Left hindlimb (tissue), 1 donor: ENCODE results near the gene HIRA.

ENCODE experiments used
- DNase-seq: peaks from one replicate; pipeline ENCODE4 v3.0.0-alpha.2; 2018

The HIRA gene

GRCh38 chr22:19431649-19432132, at the start of gene HIRA:
Gene HIRA, minus strand, starts transcription at chr22:19431733. Its CDS starts 257 bp downstream, at chr22:19431476.
- peak; percentile 88 for DNase-seq

- no peak for DNase-seq
These were observed 49.3 kb upstream of the HIRA start for GRCh38 chr22:19480789-19481188.

- no peak for DNase-seq
These were observed 48.6 kb upstream of the HIRA start for GRCh38 chr22:19480173-19480568.

- peak; percentile 98 for DNase-seq
These were observed 48.0 kb upstream of the HIRA start, which contains the start of gene CDC45 for GRCh38 chr22:19479355-19480172. Gene CDC45, plus strand, starts transcription at chr22:19479920. Its CDS starts 49 bp downstream, at chr22:19479969.

GRCh38 chr22:19478901-19479354, 47.4 kb upstream of the HIRA start, which contains the start of gene UFD1:
Gene UFD1, minus strand, starts transcription at chr22:19479193. Its CDS starts 108 bp downstream, at chr22:19479085.
- DNase-seq, result peak; percentile 89

GRCh38 chr22:19478045-19478900, 46.7 kb upstream of the HIRA start:
- no peak for DNase-seq

GRCh38 chr22:19477321-19478044, 46.0 kb upstream of the HIRA start:
- no peak for DNase-seq

- DNase-seq, result no peak
These were observed 44.5 kb upstream of the HIRA start for GRCh38 chr22:19476023-19476422.

GRCh38 chr22:19473578-19473977, 42.0 kb upstream of the HIRA start:
- no peak for DNase-seq

- DNase-seq, result no peak
These were observed 40.7 kb upstream of the HIRA start for GRCh38 chr22:19472233-19472632.

GRCh38 chr22:19471572-19471971, 40.0 kb upstream of the HIRA start:
- no peak for DNase-seq

GRCh38 chr22:19470010-19470409, 38.5 kb upstream of the HIRA start:
- no peak for DNase-seq

GRCh38 chr22:19469421-19469820, 37.9 kb upstream of the HIRA start:
- DNase-seq, result no peak

GRCh38 chr22:19467912-19468311, 36.4 kb upstream of the HIRA start:
- no peak for DNase-seq

GRCh38 chr22:19466848-19467752, 35.6 kb upstream of the HIRA start:
- no peak for DNase-seq

- no peak for DNase-seq
These were observed 34.7 kb upstream of the HIRA start for GRCh38 chr22:19466126-19466716.

- DNase-seq, result no peak
These were observed 33.4 kb upstream of the HIRA start for GRCh38 chr22:19464975-19465374.

GRCh38 chr22:19464546-19464945, 33.0 kb upstream of the HIRA start:
- DNase-seq, result no peak

- DNase-seq, result no peak
These were observed 32.2 kb upstream of the HIRA start for GRCh38 chr22:19463491-19464469.

- DNase-seq, result no peak
These were observed 31.5 kb upstream of the HIRA start for GRCh38 chr22:19463008-19463407.
